HG03460 (cell line): ENCODE results near the gene ZNF598.

Experiments used
- ATAC-seq: cut with Tn5 transposase; IDR thresholded peaks from one replicate; pipeline ENCODE4 v1.9.1; 2021; ENCODE audit not compliant: unreplicated experiment

The ZNF598 gene

DNA sequence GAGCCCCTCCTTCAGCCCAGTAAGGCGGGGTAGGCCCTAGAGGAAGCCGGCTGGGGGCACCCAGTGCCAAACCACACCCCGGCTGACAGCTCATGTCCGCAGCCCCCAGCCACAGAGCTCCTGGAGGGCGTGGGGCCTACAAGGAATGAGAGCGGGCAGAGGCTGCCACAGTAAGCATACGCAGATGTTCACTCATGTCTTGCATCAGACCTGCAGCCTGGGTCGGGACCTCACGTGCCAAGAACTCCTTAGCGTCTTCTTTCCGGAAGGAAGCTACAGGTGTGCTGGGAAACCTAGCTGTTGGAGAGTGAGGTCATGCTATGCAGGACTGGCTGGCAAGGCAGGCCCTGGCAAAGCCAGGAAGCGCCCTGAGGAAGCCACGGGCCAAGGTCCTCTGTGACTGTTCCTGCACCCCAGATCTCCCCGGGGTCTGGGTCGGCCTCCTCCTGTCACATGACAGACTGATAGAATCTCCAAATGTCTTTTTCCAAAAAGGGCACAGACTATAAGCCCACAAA is 1.6 kb downstream of the ZNF598 start:
- no peak for ATAC-seq

DNA sequence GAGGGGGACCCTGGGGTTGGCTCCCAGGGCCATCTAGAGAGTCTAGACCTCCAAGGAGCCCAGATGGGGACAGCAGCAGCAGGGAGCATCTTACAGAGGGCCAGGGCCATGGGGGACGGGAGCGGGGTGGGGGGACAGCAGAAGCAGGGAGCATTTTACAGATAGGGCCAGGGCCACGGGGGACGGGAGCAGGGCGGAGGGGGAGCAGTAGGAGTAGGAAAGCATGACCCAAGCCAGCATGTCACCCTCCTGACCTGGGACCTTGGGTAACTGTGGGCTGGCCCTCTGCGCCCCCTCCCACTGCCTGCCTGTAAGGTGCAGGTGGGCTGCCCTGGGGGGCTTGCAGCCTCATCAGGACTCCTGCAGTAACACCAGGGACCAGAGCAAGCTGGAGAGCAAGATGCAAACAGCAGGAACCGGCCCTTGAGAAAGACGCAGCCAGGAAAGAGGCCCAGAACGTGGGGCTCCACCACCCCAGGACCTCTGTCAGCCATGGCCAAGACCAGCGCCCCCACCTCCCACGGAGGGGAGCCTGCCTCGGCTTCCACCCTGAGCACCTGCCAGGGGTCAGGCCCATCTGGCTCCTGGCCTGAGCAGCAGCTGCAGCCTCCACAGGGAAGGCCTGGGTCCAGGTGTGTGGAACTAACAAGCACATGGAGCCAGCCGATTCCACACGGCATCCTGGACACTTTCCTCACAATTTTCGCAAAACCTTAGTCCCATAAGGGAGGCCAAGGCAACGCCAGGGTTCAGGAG is 2.4 kb downstream of the ZNF598 start:
- ATAC-seq: no peak

DNA sequence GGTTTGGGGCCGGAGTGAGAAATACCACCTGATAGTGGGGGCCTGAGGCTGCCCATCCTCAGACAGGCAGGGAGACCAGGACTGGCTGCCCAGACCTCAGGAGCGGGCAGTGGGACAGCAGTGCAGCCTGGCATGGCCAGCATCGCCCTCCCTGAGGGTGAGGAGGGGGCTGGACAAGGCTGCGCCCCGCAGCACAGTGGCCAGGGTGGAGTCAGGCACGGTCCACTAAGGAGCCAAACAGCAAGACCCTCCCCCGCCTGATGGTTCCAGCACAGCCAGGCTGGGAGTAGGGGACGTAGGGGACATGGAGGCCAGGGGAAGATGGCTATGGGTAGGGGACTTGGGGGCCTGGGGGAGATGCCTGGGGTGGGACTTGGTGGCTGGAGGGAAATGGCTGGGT is 3.3 kb downstream of the ZNF598 start:
- ATAC-seq: no peak

- no peak for ATAC-seq
These were observed 4.0 kb downstream of the ZNF598 start for GRCh38 chr16:2005646-2006045.

GRCh38 chr16:2004795-2005517 is 4.7 kb downstream of the ZNF598 start:
- ATAC-seq: no peak

DNA sequence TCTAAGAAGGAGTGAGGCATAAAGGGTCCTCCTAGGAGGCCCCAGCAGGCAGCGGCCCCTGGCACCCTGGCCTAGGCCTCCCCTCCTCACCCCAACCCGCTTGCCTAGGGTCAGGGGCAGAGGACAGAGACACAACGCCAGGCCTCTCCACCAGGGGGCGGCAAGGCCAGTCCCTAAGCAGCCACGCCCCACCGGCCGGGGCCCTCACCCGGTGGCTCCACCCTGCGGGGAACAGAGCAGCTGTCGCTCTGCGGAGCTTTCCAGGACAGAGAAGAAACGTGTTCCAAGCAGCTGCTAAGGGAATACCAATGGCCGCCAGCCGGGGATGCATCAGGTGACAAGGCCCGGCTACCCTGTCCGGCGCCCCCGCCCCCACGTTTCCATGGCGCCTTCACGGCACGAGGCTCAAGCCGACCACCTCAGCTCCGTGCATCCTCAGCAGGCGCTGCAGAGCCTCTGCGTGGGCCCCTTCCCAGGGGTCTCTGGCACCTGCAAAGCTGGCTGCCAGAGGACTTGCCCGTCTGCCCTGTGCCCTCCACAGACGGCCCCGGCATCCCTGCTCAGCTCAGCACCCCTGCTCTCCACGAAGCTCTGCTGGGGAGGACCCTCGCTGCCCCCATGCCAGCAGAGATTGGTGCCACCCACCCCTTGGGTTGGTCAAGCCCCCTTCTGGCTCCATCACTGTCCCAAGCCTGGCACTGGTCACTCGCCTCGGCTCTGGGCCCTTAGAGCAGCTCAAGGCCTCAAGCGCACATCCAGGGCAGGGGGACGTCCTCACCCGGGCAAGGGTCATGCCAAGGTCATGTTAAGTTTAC is 5.6 kb downstream of the ZNF598 start:
- peak; percentile 56 for ATAC-seq

DNA sequence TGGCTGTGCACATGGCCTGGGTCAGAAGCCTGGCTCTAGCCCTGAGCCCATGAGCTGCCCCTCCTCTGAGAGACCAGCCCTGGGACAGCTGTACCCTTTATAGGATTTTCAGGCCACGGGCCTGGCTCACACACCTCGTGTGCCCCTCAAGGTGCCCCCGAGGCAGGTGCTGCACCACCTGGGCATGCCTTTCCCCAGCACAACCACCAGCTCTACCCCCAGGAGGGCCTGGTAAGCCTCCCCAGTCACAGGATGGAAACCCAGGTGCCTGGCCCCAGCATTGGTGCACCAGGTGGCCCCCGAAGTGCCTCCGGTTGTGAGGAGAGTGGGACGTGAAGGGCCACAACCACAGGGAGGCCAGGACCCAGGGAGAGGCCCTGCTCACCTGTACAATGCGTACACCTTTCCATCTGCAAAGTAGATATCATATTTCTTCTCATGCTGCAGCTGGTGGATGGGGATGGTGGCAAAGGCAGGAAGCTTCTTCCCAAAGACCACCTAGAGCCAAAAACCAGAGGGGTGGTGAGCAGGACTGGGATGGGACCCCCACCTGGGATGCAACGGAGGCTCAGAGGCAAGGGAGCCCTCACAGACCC is 6.3 kb downstream of the ZNF598 start:
- no peak for ATAC-seq

DNA sequence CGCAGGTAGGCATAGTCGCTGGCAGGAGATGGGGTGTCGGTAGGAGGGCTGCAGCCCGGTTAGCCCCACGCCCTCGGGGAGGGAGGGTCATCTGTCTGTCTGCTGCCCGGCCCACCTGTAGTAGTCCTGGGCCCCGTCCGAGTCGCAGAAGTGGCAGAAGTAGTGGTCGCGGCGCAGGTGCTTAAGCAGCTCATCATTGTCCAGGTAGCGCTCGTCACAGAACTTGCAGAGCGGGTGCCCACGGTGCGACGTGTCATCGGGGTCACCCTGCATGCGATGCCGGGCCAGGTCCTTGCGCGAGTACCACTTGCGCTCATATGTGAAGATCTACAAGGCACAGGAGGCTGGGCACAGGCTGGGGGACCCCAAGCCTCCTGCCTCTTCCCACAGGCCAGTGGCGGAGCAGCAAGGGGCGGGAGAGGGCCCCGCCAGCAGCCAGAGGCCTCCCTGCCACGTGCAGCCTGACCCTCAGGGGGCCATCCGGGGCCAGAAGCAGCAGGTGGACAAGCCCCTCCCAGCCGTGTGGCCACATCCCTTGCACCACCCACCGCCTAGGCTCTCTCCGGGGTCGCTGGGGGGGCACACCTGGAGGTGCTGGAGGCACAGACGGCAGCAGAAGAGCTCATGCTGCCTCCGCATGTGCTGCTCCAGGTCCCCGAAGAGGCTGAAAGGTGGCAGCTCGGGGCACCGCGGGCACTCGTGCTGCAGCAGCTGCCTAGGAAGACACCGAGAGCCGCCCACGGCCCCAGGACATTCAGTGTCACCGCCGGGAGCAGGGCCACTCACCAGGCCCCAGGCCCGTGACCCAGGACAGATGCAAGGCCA is 7.0 kb downstream of the ZNF598 start:
- ATAC-seq: no peak

GRCh38 chr16:2001456-2002355 is 7.9 kb downstream of the ZNF598 start:
- ATAC-seq: no peak

- no peak for ATAC-seq
These were observed 8.6 kb downstream of the ZNF598 start for GRCh38 chr16:2001035-2001434.

DNA sequence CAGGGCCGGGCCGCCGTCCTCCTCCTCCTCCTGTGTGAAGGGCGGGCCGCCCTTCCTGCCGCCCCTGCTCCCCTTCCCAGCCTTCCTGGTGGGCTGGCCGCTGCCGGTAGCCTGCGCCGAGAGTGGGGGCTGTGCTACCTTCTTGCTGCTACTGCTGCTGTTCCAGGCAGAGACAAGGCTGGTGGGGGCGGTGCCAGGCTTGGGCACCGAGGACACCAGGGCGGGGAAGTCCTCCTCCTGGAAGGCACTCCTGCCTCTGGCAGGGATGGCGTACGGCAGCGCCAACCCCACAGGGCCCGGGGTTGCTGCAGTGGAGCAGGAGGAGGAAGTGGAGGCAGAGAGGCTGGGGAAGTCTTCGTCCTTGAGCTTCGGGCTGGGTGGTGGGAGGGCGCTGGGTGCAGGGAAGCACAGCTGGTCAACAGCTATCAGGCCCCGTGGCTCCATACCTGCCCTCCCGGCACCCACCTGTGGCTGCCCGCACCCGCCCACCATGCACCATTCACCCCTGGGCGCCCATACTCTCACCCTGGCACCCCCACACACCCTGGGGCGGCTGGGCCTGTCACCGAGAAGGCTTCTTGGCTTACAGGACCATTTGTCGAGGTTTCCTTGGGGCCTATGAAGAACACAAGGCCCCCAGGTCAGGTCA is 9.6 kb downstream of the ZNF598 start:
- ATAC-seq: no peak

DNA sequence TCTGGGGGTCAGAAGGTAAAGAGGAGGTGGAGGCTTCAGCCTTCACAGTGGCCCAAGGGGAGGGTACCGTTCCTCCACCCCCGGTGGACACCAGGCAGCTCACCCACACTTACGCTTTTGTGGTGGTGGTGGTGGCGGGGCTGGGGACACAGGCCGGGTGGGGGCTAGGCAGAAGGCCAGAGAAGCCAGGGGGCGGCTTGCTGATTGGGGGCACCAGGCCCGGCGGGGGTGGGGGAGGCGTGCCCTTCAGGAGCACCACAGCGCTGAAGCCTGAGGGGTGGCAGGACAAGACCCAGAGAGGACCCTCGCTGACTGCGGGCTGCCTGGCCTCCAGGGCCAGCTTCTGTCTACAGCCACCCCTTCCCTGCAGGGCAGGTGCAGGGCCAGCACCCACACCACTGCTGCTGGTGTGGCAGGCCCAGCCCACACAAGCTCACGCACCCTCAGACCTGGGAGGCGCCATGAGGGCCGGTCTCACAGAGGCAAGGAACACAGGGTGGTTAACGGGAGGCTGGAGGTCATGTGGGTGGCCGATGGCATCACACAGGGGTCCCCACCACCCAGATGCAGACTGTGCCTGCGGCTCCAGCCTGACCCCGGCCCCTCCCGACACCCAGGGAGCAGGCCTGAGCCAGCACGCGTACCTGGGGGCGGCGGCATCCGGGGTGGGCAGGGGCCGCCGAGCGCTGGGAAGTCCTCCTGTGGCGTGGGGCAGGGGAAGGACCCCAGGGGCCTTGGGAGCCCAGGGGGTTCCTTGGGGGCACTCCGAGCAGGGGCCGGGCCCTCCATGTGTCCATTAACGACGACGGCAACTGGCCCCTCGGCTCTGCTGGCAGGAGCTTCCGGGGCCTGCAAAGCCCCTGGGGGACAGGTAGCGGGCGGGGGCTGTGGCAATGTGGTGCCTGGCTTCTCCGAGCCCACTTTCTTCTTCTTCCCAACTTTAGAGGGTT is 10.5 kb downstream of the ZNF598 start:
- ATAC-seq: no peak

GRCh38 chr16:1998360-1998835 is 11.2 kb downstream of the ZNF598 start:
- no peak for ATAC-seq

- ATAC-seq: no peak
These were observed 11.9 kb downstream of the ZNF598 start for GRCh38 chr16:1997494-1998359.

DNA sequence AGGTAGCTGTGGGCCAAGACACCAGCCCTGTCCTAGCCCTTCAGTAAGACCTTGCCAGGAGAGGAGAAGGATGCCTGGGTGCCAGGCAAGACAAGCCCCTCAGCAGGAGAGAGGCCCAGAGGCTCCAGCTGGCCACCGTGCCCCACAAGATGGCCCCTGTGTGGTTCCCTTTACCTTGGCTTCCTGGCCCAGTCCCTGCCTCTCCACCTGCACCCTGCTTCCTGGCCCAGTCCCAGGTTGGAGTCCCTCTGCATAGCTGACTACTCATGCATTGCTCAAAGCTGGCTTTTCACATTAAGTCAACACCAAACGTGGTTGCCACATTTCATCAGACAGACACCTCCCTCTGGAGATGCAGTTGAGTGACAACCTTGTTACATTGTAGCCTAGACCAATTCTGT is 15.9 kb downstream of the ZNF598 start:
- ATAC-seq: no peak

GRCh38 chr16:1992704-1993317 is 16.8 kb downstream of the ZNF598 start:
- ATAC-seq: no peak
